ENCODE measurements around the gene CDK14.

CDK14 gene

GRCh38 chr7:91080351-91080750, 484.2 kb downstream of the CDK14 start:
- no peak for DNase-seq

- DNase-seq: peak; percentile 60
Observed at GRCh38 chr7:91082038-91082437, 485.9 kb downstream of the CDK14 start.

DNA sequence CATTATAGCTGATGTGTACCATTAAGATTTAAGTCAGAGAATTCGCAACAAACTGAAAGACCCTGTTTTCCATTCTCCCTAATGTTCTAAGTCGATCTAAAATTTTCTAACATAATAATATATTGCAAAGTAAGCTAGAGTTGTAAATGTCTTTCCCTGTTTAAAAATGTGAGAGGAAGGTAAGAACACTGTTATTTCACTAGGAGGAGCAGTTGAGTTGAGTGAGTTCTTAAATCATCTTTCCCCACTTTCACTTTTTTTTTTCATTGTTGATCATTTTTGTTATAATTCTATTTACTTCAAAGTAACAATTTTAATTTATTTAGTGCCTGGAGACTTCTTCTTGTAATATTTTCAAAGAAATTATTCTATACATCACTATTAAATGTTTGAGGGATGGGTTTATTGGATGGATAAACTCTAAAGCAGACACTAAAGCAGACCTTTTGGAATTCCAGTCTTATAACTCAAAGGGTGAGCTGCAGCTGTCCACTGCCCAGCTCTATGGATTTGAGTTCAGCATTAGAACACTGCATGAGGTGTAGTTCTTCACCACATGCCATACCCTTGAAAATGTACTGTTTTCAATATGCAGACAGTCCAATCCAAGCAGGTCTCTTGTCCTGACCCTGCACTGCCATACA, 486.9 kb downstream of the CDK14 start:
- DNase-seq: peak; percentile 48

- no peak for DNase-seq
Observed at GRCh38 chr7:91083855-91084644, 487.9 kb downstream of the CDK14 start.

DNA sequence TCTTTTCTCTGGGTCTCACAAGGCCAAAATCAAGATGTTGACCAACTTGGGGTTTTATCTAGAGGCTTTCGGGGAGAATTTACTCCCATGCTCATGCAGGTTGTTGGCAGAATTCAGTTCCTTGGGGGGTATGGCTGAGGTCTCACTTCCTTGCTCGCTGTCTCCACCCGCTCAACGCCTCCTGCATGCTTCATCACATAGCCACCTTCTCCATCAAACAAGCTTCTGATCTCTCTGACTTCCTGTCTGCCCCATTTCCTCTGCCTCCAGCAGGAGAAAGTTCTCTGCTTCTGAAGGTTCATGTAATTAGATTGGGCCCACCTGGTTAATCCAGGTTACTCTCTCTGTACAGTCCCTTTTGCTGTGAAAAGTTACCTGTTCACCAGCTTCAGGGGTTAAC, 489.1 kb downstream of the CDK14 start:
- DNase-seq: no peak

- no peak for DNase-seq
Observed at GRCh38 chr7:91086200-91086599, 490.1 kb downstream of the CDK14 start.

DNA sequence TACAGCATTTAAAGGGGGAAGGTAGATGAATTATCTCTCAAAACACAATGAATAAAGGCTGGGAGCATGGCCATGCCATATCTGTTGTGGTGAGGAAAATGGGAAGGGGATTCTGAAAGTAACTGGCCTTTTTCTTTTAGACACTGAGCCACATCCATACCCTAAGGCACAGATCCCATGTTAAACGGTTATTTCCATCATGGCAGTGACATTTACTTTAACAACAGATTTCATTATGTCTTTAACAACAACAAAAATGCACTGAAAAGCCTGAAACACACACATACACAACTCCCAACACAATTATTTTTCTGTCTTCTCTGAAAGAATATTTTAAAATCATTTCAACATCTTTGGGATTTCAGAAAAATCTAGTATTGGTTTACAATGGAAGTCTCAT, 492.0 kb downstream of the CDK14 start:
- DNase-seq: no peak

DNA sequence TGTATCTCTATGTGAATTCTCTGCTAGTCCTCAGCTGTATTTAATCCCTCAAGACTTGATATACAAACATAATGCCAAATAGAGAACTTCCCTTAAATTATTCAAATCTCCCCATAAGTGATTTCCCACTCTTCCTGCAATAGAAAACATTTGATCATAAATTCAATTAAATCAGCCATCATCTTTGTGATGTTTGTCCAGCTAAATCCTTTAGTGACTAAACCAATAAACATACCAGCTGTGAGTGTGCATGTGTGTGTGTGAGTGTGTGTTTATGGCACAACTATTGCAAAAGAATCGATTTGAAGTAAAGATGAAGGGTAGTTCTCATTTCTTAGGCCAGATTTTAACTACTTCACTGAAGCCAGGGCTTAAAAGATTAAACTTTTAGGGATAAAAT, 492.6 kb downstream of the CDK14 start:
- no peak for DNase-seq

- peak; percentile 39 for DNase-seq
Observed at GRCh38 chr7:91089382-91089963, 493.4 kb downstream of the CDK14 start.

DNA sequence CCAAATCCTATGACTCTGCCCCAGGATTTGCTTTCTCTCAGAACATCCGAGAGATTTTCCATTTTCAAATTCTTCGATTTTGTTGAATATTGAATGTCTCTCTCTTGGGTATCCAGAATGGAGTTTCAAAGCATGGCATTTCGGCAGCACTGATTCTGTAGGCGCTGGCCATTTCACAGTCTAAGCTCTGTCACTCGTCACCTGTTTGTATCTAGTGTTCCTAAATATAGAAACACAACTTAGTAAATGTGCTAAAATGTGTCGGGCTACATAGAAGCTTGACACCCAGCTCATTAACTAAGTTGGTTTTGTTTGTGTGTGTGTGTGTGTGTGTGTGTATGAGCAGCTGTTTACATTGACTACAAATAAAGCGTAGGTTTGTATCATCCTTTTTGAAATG, 494.6 kb downstream of the CDK14 start:
- no peak for DNase-seq

DNA sequence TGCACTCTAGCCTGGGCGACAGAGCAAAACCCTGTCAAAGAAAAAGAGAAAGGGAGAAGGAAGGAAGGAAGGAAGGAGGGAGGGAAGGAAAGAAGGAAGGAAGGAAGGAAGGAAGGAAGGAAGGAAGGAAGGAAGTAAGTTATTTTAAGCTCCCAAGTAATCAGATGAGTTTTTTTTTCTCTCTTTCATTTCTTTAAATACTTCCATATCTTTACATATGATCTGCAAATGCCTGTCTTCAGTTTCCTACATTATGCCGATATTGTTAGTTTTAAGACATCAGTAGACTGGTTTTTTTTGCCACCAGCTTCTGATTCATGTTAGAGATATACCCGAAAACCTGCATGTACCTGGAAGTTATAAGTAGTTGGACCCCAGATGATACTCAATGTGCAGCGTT, 495.5 kb downstream of the CDK14 start:
- DNase-seq: no peak

DNA sequence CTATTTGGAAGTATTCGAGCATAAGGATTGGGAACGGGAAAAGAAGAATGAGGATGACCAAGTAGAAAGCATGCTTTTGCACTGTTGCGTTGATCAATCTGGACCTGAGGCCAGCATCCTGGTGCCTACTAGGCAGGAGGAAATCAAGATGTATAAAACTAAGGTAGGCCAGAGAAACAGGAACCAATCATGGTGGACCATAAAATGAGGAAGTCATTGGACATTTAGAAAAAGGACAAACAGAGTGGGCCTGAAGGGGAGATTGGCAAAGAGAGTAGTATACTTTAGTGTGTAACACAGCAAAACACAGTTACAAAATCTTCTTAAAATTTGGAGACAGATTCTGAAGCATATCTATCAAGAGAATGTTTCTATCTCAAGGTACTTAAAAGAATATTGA, 497.1 kb downstream of the CDK14 start:
- no peak for DNase-seq

- no peak for DNase-seq
Observed at GRCh38 chr7:91098566-91098965, 502.4 kb downstream of the CDK14 start.

- DNase-seq: no peak
Observed at GRCh38 chr7:91103363-91103762, 507.2 kb downstream of the CDK14 start.

DNA sequence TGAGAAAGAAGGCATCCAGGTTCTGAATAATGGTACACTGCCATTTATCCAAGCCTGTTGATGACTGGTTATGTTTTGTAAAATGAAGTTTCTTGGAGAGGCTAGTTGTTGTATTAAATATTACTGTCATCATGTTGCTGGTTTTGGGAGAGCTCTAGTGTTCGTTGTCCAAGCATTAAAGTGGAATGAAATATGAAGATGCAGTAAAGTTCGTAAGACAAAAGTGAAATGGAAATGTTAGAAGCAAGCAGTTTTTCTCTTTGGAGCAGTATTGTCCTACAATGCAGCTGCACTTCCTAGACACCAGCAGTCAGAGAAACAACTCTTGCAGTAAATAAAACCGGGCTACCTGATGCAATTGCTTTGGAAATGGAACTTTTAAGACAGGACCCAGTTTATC, 511.3 kb downstream of the CDK14 start:
- DNase-seq: no peak

- no peak for DNase-seq
Observed at GRCh38 chr7:91109200-91109599, 513.1 kb downstream of the CDK14 start.

GRCh38 chr7:91112902-91113341, 516.8 kb downstream of the CDK14 start:
- peak; percentile 49 for DNase-seq

DNA sequence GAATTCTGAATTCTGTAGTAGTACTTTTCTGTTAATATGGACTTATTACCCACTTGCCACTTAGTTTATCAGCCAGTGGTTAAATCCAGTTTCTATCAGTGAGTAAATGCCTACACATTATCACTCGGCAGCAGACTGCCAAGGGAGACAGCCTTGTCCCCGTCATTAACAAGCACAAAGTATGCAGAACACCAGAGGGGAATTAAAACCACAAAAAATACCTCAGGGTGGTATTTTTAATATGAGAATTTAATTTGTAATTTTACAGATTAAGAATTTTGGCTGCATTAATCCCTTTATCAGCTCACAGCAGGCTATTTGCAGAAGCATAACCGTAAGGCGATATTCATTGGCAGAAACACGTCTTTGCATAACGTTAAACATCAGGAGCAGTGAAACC, 518.1 kb downstream of the CDK14 start:
- no peak for DNase-seq

- no peak for DNase-seq
Observed at GRCh38 chr7:91126762-91127161, 530.6 kb downstream of the CDK14 start.

DNA sequence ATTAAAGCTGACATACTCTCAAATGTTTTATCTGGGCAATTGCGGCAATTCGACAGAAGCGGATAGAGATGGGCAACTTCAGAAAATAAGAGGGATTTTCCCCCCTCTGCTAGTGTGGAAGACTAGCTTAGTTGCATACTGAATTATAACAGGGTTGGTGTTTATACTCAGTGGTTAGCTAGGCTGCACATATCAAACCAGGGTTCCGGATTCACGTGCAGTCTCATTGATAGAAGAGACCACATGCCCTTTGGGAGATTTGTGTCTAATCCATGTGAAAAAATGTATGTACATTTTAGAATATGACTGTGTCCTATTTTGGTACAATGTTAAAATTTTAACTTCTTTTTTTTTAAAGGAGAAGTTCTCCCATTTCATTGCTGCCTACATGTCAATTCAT, 531.2 kb downstream of the CDK14 start:
- no peak for DNase-seq

DNA sequence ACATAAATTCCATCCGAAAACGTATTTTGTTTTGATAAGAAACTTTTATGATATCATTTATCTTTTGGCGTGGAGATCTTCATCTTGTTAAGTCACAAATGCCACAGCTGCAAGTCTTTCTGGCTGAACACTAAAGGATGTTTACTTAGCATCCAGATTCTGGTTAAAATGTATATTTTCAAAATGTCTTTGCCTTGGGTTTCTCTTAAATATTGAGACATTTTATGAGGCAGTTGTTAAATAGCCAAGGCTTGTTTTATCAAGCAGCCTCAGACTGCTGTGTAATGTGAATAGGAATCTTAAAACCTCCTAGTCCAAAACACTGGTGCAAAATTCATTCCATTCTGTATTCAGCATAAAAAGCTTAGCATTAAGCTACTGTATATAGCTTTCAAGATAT, 531.8 kb downstream of the CDK14 start:
- no peak for DNase-seq

DNA sequence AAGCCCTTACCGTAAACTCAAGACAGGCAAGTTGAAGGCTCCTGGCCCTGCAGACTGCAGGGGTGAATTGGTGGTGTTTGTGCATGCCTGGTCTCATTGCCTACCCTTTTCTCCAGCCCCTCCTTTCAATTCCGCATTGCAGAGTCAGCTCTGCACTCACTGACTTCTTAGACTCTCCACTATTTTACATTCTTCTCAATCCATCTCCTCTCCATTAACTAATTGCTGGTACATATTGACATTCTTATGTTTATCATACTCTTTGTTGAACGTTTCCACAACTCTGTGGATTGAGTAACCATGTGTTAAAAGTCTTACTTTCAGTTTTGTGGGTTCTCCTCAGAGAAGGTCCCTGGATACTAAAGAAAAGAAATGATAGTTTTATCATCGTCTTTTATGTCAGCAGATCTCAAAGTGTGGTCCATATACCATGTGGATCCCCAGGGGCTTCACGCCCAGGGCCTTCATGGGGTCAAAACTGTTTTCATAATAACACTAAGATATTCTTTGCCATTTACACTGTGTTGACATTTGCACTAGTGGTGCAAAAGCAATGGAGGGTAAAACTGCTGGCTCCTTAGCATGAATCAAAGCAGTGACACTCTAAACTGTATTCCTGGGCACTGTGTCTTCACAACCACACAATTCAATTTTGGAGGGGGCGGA, 532.7 kb downstream of the CDK14 start:
- DNase-seq: peak; percentile 7

DNA sequence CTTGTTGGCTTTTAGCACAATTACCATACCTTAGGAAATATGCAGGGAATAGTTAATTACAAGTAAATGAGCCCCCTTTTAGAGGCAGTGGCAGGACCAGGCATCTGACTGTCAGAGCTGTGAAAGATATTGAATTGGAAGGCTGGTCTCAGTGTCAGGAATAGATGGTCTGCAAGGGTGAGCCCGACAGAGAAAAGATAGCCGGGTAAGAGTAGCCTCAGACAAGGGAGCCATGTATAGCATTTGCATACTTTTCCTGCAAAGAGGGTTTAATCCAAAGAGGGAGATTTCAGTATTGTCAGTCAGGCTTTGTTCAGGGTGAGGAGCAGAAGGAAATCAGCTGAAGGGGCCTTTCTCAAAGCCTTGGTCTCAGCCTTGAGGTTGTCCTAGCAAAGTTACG, 539.2 kb downstream of the CDK14 start:
- no peak for DNase-seq

All from HCEC 1CT (cell line).